NCI-H1694 treated with DMSO at 0.1 percent for 48 hours (cell line): Measurements from ENCODE around the gene LCLAT1.
"Not testable (repeated sequence)": the region's sequence is repeated elsewhere in the genome, so short reads cannot be mapped to it uniquely, and the experiment has no call there.

Experiments used
- DNase-seq: peaks from one replicate; lab custom pipeline; 2025; lab: John Stamatoyannopoulos, UW

Gene LCLAT1

GRCh38 chr2:30601375-30601774 lies 154.3 kb downstream of the LCLAT1 start:
- DNase-seq = no peak

DNA sequence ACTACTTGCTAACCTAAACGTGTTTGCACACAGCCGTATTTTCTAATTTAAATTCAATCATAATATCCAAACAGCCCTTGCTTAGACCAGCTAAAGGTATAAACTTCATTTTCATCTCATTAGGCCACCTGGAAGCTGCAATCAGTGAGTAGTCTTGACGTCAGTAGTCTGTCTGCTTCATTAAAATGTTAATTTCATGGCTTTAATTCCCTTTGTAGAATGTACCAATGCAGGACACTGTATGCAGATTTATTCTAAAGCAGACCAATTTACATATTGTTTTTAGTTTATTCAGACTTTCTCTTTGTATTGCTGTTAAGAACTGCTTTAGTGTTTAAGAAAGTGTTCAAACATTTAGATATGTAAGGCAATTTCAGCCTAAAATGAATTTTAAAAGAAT lies 158.2 kb downstream of the LCLAT1 start:
- DNase-seq = no peak

GRCh38 chr2:30608643-30609042 lies 161.6 kb downstream of the LCLAT1 start:
- DNase-seq = no peak

GRCh38 chr2:30611583-30611982 lies 164.5 kb downstream of the LCLAT1 start:
- DNase-seq = no peak

DNA sequence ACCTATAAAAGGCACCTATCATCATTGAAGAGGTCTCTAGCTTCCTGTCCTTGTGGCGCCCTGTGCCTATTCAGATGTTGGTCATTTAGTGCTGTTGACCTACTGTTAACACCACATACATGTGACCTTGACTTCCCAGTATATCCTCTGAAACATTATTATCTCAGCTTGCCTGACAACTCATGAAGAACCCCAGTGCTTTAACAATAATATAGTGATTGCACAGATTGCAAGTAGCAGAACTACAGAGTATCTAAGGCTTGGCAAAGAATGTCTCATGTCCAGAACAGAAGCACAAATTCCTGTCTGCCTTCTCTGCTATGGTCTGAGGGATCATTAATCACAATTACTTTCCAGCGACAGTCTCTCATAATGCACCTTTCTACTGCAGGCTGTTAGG lies 165.3 kb downstream of the LCLAT1 start:
- DNase-seq = no peak

- no peak for DNase-seq
Measured at GRCh38 chr2:30613001-30613400, 166.0 kb downstream of the LCLAT1 start.

- DNase-seq = not testable (repeated sequence)
Measured at GRCh38 chr2:30614227-30614626, 167.2 kb downstream of the LCLAT1 start.

GRCh38 chr2:30615926-30616325 lies 168.9 kb downstream of the LCLAT1 start:
- DNase-seq = no peak

- DNase-seq = no peak
Measured at GRCh38 chr2:30620102-30620501, 173.1 kb downstream of the LCLAT1 start.

DNA sequence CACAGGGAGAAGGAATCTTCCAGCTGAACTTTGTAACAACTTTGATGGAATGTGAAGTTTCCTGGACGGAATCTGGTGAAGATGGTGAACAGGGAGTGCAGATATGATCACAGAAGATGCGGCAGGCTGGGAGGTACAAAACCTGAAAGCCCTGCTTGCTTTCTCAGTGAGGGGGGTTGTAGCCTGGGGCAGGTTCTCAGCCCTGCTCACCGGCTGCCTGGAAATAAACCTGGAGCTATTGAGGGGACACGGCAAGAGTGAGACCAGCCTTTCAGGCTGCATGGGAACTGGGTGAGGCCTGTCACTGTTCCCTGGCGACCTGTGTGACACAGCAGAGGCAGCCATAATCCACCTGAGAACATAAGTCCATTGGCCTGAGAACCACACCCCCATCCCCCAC lies 174.8 kb downstream of the LCLAT1 start:
- no peak for DNase-seq

DNA sequence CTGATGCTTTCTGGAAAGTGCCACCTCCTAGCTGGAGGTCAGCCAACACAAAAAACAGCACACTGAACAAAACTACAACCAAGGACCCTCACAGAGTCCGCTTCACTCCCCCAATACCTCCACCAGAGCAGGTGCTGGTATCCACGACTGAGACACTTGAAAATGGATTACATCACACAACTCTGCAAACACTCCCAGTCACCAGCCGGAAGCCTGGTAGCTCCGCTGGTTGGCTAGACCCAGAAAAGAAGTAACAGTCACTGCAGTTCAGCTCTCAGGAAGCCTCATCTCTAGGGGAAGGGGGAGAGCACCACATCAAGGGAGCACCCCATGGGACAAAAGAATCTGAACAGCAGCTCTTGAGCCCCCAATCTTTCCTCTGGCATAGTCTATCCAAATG lies 175.4 kb downstream of the LCLAT1 start:
- DNase-seq = no peak

- DNase-seq = no peak
Measured at GRCh38 chr2:30625276-30625675, 178.2 kb downstream of the LCLAT1 start.

DNA sequence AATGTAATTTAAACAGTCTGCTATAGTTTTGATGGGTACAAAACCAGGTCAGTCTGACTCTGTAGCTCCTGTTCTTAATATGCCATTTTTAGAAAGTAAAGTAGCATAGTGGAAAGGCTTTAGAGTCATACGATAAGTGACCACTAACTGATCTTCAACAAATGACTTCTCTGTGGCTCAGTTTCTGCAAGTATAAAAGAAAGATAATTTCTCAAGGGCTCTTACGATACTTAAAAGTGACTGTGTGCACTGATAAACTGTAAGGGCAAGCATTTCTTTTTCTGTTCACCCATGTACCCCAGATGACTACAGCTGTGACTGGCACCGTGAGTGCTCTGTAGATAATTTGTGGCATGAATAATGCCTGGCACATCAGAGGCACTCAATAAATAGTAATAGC lies 178.7 kb downstream of the LCLAT1 start:
- DNase-seq = no peak

DNA sequence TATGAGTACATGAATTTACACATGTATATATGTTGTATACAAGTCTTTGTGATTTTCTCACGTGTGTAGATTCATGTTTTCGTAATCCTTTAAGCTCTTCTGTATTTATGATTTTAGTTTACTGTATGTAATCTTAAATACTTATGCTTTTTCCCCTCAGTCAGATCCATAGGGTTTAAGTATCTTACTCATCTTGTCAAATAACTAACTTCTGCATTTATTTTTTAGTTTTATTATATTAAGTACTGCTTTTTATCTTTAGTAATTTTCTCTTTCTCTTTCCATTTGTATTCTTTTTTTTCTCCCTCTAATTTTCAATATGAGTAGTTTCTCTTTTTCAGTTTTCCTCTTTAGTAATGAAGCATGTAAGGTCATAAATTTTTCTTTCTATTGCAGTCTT lies 179.4 kb downstream of the LCLAT1 start:
- no peak for DNase-seq

DNA sequence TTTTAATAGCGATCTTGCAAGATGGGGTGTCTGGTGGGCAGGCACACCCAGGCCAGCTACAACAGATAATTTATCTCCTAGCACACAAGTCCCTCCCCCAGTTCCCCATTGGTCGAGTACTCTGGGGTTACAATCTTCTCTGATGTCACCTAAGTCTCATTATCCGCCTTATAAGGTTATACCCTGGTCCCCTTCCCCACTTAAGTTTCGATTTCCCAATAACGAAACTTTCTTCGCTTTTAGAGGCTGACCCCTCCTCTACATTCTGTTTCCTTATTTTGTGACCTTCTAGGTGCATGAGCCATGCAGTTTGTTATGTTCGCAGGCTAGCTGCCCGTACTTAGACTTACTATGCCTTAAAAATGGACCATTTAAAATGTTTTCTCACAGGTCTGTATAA lies 180.1 kb downstream of the LCLAT1 start:
- DNase-seq = no peak

- DNase-seq = no peak
Measured at GRCh38 chr2:30628341-30628740, 181.3 kb downstream of the LCLAT1 start.

DNA sequence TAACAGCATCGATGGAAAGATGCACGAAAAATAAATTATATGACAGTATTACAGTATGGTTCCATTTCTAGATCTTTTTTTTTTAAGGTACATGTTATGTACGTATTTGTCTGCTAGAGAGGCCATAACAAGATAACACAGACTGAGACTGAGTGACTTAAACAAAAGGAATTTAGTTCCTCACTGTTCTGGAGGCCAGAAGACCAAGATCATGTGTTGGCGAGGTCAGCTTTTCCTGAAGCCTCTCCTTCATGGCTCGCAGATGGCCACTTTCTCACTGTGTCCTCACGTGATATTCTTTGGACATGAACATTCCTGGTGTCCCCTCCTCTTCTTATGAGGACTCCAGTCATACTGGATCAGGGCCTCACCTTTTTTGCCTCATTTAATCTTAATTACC lies 182.8 kb downstream of the LCLAT1 start:
- no peak for DNase-seq

- DNase-seq = no peak
Measured at GRCh38 chr2:30631051-30631671, 184.1 kb downstream of the LCLAT1 start.

DNA sequence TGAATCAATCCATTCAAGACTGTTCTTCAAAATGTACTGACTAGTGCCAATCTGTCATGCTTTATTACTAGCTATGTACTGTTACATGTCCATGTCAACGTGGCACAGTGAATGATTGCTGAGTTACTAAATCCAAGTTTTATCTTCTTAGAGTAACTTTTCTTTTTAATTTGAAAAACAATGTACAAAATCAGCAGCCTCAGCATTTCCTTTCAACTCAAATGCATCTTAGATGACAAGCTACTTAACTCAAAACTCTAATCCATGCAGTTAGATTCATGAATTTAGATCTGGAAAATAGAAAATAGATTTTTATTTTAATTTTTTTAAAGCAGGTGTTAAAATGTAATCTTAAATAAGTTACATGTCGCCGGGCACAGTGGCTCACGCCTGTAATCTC lies 186.0 kb downstream of the LCLAT1 start:
- no peak for DNase-seq

DNA sequence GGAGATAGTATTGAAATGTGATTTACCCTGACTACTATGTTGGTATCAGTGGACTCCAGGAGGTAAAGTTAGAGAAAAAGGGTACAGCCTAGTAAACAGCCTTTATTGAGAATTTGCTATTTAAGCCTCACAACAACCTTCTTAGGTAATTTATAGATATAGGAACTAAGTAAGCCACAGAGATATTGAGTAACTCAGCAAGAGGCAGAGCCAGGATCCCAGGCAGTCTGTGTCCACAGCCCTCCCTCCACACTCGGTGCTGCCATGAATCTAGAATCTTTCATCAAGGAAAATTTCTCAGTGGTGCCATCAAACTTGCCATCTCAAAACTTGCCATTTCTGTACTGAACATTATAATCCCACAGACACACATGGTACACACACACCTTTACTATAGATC lies 189.3 kb downstream of the LCLAT1 start:
- DNase-seq = no peak

GRCh38 chr2:30639836-30640235 lies 192.8 kb downstream of the LCLAT1 start:
- no peak for DNase-seq

DNA sequence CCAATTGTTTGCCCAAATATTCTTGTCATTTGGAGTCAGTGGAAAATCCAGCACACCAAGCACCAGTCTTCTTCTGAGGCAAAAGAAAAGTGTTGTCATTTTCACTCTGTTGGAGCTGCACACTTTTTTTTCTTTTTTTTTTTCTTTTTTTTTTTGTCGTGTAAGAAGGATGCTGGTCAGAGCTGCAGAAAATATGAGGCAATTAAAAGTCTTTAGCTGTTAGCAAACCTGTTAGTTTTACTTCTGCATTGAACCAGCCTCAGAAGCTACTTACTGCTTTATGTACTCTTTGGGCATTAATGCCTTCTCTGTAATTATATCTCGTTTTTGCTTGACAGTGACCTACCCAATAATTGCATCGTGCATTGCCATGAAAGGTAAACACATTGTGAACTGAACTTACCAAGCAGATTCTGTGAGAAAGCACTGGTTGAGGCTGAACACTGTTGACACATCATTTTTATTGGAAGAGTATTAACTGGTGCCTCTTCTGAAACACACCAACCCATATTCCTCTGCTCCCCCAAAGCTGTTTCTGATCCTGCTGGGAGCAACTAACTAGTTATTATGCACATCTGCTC lies 194.8 kb downstream of the LCLAT1 start:
- DNase-seq = no peak

DNA sequence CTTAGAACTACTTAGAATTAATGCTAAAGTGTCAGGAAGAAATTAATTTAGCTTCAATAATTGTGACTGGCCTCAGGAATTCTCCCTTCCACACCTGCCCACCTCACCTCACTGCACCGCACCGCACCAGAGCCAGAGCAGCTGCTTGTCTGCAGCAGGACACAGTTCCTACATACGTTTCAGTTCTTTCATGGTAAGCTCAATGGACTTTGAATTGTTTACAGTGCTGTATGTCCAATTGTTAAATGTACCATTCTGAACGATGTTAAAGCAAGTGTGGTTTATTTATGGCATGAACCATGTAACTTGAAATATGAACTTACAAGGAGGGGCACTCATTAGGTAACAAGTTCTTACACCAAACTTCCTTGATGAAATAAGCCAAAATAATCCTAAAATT lies 196.0 kb downstream of the LCLAT1 start:
- not testable (repeated sequence) for DNase-seq

GRCh38 chr2:30643674-30644073 lies 196.6 kb downstream of the LCLAT1 start:
- no peak for DNase-seq
